HG03460 (cell line): ENCODE measurements around the gene C4orf33.
"Not testable (repeated sequence)": the region's sequence is repeated elsewhere in the genome, so short reads cannot be mapped to it uniquely, and the experiment has no call there.

Source experiments
- ATAC-seq: cut with Tn5 transposase; IDR thresholded peaks from one replicate; pipeline ENCODE4 v1.9.1; 2021; ENCODE audit not compliant: unreplicated experiment

The C4orf33 gene, protein sequence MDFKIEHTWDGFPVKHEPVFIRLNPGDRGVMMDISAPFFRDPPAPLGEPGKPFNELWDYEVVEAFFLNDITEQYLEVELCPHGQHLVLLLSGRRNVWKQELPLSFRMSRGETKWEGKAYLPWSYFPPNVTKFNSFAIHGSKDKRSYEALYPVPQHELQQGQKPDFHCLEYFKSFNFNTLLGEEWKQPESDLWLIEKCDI

DNA sequence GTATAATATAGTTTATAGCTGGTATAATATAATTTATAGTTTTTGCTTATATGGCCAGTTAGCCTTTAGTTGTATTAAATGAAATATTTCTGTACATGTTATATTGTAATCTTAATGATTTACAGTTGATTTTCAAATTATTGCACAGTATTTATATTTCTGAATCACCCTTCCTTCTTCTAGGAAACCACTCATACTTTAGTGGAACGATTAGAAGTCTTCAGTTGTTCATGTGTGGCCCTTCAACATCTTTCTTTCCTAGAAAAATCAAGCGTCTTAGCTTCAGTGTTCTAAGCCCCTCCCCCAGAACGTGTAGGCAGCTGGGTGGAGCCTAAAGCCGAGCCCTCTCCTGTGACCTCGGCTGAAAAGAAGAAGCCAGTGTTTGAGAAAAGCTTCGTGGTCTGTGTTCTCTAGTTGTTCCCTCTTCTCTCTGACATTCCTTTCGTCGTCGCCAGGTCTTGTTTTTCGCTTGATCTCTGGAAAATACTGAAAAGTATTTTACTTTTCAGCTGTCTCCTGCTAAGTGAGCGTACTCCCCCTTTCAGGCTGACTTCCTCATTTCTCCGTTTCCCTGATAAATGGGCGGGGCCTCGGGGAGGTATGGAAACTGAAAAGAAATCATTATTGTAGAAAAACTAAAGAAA is at the start of gene C4orf33:
Gene C4orf33, plus strand, starts transcription at position 342 of the 644 bp plus-strand sequence. CDS start 6,459 bp downstream, outside the sequence.
- ATAC-seq: peak; percentile 44

GRCh38 chr4:129059028-129059427 is 36.9 kb upstream of the C4orf33 start:
- no peak for ATAC-seq

DNA sequence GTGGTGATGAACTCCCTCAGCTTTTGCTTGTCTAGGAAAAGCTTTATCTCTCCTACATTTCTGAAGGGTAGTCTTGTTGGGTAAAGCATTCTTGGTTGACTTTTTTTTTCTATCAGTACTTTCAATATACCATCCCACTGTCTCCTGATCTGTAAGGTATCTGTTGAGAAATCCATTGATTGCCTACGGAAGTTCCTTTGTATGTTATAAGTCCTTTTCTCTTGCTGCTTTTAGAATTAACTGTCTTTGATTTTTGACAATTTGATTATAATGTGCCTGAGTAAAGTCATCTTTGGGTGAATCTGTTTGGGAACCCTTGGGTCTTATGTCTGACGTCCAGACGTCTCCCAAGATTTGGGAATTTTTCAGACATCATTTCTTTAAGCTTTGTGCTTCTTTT is 33.4 kb upstream of the C4orf33 start:
- no peak for ATAC-seq

- ATAC-seq: no peak
Measured at GRCh38 chr4:129063640-129064039, 32.3 kb upstream of the C4orf33 start.

GRCh38 chr4:129064717-129065116 is 31.2 kb upstream of the C4orf33 start:
- ATAC-seq: no peak

DNA sequence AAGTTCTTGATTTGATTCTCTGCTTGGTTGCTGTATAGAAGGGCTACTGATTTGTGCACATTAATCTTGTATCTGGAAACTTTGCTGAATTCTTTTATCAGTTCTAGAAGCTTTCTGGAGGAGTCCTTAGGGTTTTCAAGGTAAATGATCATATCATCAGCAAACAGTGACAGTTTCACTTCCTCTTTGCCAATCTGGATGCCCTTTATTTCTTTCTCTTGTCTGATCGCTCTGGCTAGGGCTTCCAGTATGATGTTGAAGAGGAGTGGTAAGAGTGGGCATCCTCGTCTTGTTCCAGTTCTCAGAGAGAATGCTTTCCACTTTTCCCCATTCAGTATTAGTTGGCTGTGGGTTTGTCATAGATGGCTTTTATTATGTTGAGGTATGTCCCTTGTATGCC is 26.4 kb upstream of the C4orf33 start:
- ATAC-seq: not testable (repeated sequence)

DNA sequence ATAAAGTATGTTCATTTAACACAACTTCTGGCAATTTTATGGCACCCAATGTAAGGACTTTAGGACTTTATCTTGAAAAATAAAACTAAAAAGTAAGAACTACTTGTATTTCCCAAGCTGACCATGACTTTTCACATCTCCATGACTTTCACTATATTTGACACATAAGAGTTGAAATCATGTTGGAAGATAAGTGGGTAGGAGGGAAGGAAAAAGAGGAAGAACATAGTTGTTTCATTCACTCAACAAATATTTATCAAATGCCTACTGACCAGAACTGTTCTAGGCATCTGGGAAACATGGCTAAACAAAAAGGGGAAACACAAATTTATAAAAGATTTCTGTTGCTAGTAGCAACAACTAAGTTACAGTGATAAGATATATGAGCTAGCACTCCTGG is 18.6 kb upstream of the C4orf33 start:
- ATAC-seq: no peak

DNA sequence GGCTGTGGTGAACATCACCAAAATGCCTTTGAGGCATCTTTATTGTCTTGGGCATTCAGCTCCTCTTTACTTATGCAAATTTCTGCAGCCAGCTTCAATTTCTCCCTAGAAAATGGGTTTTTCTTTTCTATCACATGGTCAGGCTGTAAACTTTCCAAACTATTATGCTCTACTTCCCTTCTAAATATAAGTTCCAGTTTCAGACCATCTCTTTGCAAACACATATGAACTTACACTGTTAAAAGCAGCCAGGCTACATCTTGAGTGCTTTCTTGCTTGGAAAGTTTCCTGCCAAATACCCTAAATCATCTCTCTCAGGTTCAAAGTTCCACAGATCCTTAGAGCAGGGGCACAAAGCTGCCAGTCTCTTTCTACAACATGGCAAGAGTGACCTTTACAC is 15.8 kb upstream of the C4orf33 start:
- ATAC-seq: no peak

GRCh38 chr4:129082302-129082701 is 13.7 kb upstream of the C4orf33 start:
- ATAC-seq: no peak

- no peak for ATAC-seq
Measured at GRCh38 chr4:129085472-129085871, 10.5 kb upstream of the C4orf33 start.

DNA sequence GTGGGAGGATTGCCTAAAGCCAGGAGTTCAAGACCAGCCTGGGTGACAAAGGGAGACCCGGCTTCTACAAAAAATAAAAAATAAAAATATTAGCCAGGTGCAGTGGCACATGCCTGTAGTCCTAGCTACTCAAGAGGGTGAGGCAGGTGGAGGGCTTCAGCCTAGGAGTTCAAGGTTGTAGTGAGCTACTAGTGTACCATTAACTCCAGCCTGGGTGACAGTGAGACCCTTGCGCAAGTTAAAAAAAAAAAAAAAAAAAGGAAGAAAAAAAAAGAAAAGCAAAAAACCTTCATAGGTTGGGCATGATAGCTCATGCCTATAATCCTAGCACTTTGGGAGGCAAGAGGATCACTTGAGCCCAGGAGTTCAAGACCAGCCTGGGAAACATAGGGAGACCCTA is 8.4 kb upstream of the C4orf33 start:
- no peak for ATAC-seq

- ATAC-seq: no peak
Measured at GRCh38 chr4:129092631-129093190, 3.2 kb upstream of the C4orf33 start.

GRCh38 chr4:129093191-129093920 is 2.6 kb upstream of the C4orf33 start, which contains the start of gene SCLT1:
Gene SCLT1, minus strand, starts transcription at chr4:129093539. Its CDS starts 436 bp downstream, at chr4:129093103.
- ATAC-seq: peak; percentile 91

DNA sequence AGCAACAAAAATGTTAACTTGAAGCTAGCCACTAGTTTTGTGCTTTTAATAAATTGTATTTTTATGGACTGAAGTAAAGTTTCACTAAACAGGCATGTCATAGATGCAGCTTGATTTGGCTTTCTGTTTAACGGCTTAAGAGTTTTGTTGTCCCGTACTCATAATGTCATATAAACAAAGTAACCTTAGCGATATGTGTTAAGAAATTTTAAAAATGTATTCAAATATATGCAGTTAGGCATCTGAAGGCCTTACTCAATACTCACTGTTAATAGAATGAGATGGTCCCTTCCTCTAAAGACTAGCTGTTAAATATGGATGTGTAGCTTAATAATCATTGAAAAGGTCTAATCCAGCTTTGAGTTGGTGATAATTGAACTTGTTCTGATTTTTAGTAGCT is 1.6 kb upstream of the C4orf33 start:
- ATAC-seq: no peak

- ATAC-seq: no peak
Measured at GRCh38 chr4:129098531-129099001, 2.6 kb downstream of the C4orf33 start.

- no peak for ATAC-seq
Measured at GRCh38 chr4:129109965-129110824, 14.2 kb downstream of the C4orf33 start.

DNA sequence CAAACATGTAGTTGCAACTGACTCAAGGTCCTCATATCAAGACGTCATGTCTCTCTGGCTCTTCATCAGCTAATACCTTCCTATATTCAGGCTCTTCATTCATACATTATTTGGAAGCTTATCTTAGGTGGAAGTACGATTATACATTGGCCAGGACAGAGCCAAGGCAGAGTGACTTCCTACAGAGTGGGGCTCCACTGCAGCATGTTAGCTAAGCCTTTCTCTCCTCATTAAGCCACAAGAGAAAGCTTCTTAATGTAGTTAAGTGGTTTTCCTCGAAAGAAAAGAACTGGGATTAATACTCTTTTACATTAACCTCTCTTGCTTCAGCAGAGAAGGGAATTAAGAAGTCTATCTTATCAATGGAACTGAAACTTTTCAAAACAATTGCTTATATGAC is 15.0 kb downstream of the C4orf33 start:
- ATAC-seq: no peak

DNA sequence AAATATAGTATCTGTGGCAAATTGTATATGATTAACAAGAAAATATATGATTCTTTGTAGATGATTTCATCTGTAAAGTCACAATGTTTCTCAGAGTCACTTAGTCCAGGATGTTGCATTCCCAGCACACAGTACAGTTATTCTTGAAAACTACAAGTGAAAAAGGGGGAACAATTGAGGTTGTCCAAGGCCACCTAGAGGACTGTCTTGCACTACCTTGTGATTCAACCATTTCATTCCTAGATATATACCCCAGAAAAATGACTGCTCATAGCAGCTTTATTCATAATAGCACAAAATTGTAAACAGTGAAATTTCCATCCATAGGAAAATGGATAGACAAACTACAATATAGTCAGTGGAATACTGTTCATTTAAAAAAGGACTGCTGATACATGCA is 16.0 kb downstream of the C4orf33 start:
- ATAC-seq: no peak

DNA sequence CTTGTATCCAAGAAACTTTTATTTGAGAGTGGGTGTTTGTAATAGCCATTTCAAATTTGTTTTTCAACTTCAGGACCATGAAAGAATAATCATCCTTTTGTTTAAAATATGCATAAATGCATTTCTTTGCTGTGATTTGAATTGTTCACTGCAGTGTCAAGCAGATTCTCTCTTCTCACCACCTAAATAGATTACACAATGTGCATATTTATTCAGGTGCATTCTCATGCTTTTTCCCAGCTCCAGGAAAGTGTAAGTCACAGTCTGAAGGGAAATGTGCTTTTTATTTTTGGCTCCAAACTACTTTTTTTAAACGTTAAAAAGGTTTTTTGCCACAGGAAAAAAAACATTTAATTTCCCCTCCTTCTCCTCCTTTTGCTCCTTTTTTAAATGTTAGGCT is 17.5 kb downstream of the C4orf33 start:
- ATAC-seq: no peak

DNA sequence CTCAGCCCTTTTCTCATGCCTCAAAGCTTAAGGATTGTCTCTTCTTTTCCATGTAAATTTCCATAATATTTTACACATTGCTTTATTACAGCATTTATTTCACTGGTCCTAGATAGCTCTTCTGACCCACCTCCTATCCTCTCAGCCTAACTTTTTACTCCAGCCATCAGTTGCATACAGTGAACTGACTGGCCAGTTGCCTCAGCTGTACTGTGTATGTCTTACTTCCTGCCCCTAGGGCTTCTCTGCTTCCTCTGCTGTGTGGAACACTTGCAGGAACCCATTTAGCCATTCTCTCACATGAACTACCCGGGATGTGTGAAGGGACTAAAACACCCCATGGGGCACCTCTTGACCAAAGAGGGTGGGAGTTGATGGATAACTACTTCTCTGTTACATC is 18.0 kb downstream of the C4orf33 start:
- ATAC-seq: no peak

GRCh38 chr4:129117705-129118104 is 21.8 kb downstream of the C4orf33 start:
- ATAC-seq: no peak
